Epithelial cell of esophagus (primary cell): ENCODE data around the gene GJD4.

Source experiments
- DNase-seq: peaks from one replicate; pipeline ENCODE4 v3.0.0; 2010; ENCODE audit warnings: low read depth
- H3K4me3 ChIP-seq: 2 replicates; pipeline ENCODE4 v1.5.1; 2011; ENCODE audit warnings: mild to moderate bottlenecking, low read length, control low read depth
- TF ChIP-seq, protein P1 (sequence below): IDR thresholded peaks from 2 replicates; pipeline ENCODE4 v1.5.1; 2011; ENCODE audit warnings: low read depth, mild to moderate bottlenecking, low read length, control low read depth, inconsistent platforms; ENCODE audit not compliant: insufficient read depth; ENCODE audit errors: missing control alignments

GJD4 gene

DNA sequence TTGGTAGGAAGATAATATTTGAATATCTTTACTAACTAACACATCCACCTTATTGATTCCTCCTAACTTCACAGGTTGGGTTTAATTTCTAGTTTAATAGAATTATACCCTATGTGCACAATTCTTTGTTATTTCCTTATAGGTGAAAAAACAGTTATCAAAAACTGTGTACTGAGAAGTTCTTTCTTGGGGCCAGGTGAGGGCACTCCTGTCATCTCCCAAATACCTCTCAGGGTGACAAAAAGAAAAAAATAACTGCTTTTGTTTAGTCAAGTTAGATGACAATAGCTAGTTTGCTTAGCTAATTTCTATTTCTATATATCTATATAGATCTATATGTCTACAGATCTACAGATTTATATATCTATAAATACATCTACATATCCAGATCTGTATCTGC lies 26.9 kb downstream of the GJD4 start:
- TF ChIP-seq, protein P1, sequence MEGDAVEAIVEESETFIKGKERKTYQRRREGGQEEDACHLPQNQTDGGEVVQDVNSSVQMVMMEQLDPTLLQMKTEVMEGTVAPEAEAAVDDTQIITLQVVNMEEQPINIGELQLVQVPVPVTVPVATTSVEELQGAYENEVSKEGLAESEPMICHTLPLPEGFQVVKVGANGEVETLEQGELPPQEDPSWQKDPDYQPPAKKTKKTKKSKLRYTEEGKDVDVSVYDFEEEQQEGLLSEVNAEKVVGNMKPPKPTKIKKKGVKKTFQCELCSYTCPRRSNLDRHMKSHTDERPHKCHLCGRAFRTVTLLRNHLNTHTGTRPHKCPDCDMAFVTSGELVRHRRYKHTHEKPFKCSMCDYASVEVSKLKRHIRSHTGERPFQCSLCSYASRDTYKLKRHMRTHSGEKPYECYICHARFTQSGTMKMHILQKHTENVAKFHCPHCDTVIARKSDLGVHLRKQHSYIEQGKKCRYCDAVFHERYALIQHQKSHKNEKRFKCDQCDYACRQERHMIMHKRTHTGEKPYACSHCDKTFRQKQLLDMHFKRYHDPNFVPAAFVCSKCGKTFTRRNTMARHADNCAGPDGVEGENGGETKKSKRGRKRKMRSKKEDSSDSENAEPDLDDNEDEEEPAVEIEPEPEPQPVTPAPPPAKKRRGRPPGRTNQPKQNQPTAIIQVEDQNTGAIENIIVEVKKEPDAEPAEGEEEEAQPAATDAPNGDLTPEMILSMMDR = peak; percentile 33
- no peak overlapping the region for H3K4me3 ChIP-seq

DNA sequence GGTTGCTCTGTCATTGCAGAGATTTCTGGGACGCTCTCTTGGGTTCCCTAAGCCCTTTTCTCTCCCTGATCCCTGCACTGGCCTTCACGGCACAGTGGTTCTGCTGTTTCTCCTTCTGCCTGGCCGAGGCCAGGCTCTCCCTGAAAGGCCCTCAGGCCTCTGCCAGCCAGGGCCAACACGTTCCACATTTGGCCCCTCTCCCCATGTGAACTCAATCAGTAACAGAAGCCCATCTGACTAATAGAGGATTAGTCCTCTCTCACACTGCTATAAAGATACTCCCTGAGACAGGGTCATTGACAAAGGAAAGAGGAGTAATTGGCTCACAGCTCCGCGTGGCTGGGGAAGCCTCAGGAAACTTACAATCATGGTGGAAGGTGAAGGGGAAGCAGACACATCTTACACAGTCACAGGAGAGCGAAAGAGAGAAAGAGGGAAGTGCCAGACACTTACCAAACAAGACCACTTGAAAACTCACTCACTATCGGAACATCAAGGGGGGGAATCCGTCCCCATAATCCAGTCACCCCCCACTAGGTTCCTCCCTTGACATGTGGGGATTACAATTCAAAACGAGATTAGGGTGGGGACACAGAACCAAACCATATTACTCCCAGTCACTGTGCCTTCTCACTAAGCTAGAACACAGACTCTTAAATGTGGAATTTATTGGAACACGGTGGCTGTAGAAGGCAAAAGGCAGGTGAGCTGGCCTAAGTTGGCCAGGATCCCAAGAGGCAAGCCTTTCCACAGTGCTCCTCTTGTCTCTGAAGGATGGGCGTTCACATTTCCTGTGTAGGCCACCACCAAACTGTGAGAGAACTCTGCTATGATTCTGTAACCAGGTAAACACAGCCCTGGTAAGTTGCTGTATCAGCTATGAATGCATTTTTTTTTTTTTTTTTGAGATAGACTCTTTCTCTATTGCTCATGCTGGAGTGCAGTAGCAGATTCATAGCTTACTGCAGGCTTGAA lies 28.2 kb downstream of the GJD4 start:
- peak; percentile 35 for DNase-seq
- no peak overlapping the region for H3K4me3 ChIP-seq
- TF ChIP-seq, protein P1 = no peak

More for the DNA sequence above, 26.9 kb downstream of the GJD4 start:
- no peak for DNase-seq

DNA sequence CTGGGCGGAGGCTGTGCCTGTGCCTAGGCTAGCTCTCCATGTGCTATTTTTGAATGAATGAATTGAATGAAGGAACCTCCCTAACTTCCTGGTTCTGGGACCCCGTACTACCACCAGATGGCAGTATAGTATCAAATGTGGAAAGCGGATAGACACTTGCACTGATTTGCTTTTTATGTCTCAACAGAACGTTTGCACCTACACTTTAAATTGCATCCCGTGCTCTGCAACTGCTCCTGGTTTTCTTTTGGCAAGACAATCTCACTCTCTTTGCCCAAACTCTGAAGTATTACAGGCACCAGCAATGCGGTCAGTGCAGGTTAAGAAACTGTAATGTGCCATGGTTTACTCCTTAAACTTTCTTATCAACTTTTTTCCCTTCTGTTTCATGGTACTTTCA lies 30.4 kb downstream of the GJD4 start:
- TF ChIP-seq, protein P1 = peak; percentile 96
- no peak overlapping the region for H3K4me3 ChIP-seq
- DNase-seq = peak; percentile 75

DNA sequence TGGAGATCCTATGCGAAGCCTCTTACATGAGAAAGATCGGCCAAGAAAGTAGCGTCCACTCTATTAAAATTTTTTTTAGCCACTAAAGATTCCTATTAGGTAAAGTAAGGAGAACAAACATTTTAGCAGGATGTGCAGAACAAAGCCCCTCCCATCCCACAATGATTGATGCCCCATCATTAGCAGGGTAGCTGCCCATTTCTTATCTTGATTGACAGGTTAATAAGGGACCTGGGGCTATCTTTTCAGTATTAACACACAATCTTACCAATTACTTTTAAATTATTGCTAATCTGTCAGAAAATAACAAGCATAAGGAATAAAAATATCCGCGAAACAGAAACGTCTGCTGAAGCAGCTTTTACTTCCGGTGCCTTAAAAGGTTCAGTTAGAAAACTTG lies 31.8 kb downstream of the GJD4 start:
- TF ChIP-seq, protein P1 = no peak
- no peak overlapping the region for H3K4me3 ChIP-seq
- no peak for DNase-seq

DNA sequence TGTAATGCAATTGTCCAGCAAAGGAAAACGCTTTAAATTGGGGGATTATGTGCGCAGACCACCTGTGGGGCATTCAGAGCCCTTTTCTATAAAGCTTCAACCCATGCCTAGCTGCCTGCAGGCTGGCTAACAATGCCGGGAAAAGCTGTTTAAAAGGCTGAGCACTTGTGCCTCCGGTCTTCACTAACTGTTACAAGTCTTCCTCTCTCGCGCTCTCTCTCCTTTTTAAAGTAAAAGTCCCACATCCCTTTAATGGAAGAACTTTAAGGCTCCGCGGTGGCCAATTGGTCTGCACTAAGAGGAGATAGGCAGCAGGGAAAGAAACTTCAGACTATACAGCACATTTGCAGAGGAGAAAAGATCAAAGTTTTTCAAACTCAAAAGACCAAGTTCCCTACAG lies 32.3 kb downstream of the GJD4 start:
- H3K4me3 ChIP-seq = no peak overlapping the region
- TF ChIP-seq, protein P1 = no peak
- DNase-seq = no peak

DNA sequence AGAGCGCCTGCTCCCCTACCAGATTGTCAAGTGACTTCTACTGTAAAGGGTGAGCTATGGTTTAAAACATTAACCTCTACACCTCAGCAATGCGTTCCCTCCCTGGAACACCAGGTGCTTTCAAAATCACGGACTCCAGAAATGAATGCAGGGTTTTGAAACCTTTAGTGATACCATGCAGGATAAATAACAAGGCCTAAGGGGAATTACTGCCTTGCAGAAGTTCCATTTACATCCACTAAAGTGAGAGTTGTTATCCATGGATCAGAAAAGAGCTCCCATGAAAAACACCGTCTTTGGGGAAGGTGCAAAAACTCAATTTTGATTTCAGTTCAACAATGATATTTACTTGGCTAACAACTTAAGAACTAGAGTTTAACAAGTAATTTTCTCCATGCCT lies 33.0 kb downstream of the GJD4 start:
- TF ChIP-seq, protein P1 = peak; percentile 4
- DNase-seq = no peak
- H3K4me3 ChIP-seq = no peak overlapping the region

DNA sequence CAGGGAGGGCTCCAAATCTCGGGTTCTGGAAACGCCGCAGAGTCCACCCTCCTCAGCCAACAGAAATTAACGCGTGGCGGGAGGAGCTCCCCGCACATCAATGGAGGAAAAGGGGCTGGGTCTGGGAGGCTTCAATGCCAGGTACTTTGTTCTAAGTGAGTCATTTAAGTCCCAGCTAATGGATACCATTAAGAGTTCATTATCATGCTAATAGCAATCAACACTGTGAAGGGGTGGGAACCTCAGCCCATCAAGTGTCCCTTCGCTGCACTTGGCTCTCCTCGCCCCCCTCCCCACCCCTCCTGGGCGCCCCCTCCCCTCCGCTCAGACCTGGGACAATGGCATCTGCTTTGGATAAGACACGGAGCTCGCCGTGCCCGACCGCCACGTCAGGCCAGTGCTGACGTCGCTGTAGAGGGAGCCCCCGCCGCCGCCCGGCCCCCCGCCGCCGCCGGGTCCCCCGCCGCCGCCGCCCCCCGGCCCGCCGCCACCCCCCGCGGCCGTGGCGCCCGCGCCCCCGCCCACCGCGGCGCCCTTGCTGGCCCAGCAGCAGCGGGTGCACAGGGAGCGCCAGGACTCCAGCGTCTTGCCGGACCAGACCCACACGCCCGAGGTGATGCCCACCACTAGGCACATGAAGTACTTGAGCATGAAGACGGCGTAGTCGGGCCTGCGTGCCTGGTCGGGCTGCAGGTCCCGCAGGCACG lies 34.0 kb downstream of the GJD4 start:
- no peak for DNase-seq
- H3K4me3 ChIP-seq = peak overlapping the region; percentile 47
- TF ChIP-seq, protein P1 = no peak
